K562 (cell line): ENCODE data around the gene LMX1B. TPM values are rescaled to one million over a fixed set of nuclear protein-coding genes. Genes with fewer than 3 reads are reported as not detected.

Source experiments
- IFI16 ChIP-seq: fragments of 250-450 bp; sonication (Bioruptor Pico); IDR thresholded peaks from 2 replicates; pipeline ENCODE4 v2.1.2; 2022; ENCODE audit warnings: mild to moderate bottlenecking, inconsistent platforms
- MTA3 ChIP-seq: fragments of 450-650 bp; formaldehyde crosslinking; IDR thresholded peaks from 2 replicates; pipeline ENCODE4 v1.6.1; 2017; ENCODE audit warnings: mild to moderate bottlenecking, borderline replicate concordance
- NFXL1 ChIP-seq: fragments of 450-650 bp; formaldehyde crosslinking; IDR thresholded peaks from 2 replicates; pipeline ENCODE4 v1.4.0; 2021; ENCODE audit warnings: mild to moderate bottlenecking
- PCBP2 ChIP-seq: fragments of 200-400 bp; formaldehyde crosslinking; IDR thresholded peaks from 2 replicates; pipeline ENCODE4 v1.6.1; 2018; ENCODE audit warnings: low read length, low read depth, mild to moderate bottlenecking, moderate library complexity; ENCODE audit not compliant: poor library complexity, severe bottlenecking
- POLR2AphosphoS5 ChIP-seq: IDR thresholded peaks from 2 replicates; pipeline ENCODE4 v1.6.1; 2011; ENCODE audit warnings: mild to moderate bottlenecking, low read depth, low read length, moderate library complexity; ENCODE audit not compliant: control insufficient read depth, insufficient read depth
- PREB ChIP-seq: sonication (generic); formaldehyde crosslinking; IDR thresholded peaks from 2 replicates; pipeline ENCODE4 v1.8.1; 2023; ENCODE audit warnings: mild to moderate bottlenecking, missing genetic modification reagents
- RFX1 ChIP-seq: fragments of 450-650 bp; IDR thresholded peaks from 2 replicates; pipeline ENCODE4 v1.6.1; 2016; ENCODE audit warnings: mild to moderate bottlenecking, moderate library complexity
- RNF2 ChIP-seq: sonication (generic); IDR thresholded peaks from 2 replicates; pipeline ENCODE4 v1.6.1; 2016
- TCF3 ChIP-seq: sonication (generic); formaldehyde crosslinking; IDR thresholded peaks from 2 replicates; pipeline ENCODE4 v1.4.0; 2020; ENCODE audit warnings: mild to moderate bottlenecking, missing genetic modification reagents
- ZBTB40 ChIP-seq, 2 experiments: fragments of 450-650 bp in 1 of 2; sonication (generic) in 1 of 2; formaldehyde crosslinking in 1 of 2; IDR thresholded peaks; 2 replicates each; pipeline versions ENCODE4 v1.7.1 to v1.9.0; 2016 to 2022; ENCODE audit warnings: inconsistent platforms in 1 of 2, mild to moderate bottlenecking in 1 of 2, missing genetic modification reagents in 1 of 2
- ZNF518B ChIP-seq: fragments of 250-450 bp; sonication (Bioruptor Pico); IDR thresholded peaks from 2 replicates; pipeline ENCODE4 v1.5.0; 2021; ENCODE audit warnings: mild to moderate bottlenecking, moderate library complexity
- ZNF584 ChIP-seq: fragments of 200-800 bp; sonication (Bioruptor generic); IDR thresholded peaks from 2 replicates; pipeline ENCODE4 v1.6.1; 2016; ENCODE audit warnings: low read depth, mild to moderate bottlenecking, missing genetic modification characterization, missing compliant biosample characterization
- ZNF655 ChIP-seq: fragments of 250-450 bp; sonication (Bioruptor Pico); IDR thresholded peaks from 2 replicates; pipeline ENCODE4 v1.5.0; 2021
- polyA plus RNA-seq, 8 experiments: library from polyadenylated mRNA; depleted of rRNA in 4 of 8; stranded (reverse) in 5 of 8; unstranded in 3 of 8; fragments of >200 nt; fragmentation: Nextera tagmentation in 2 of 8; fragmentation: Illumina TruSeq in 1 of 8; extraction: Ambion mirVana in 2 of 8; extraction: Trizol in 1 of 8; gene quantifications; 2 replicates each; pipeline versions ENCODE4 v1.2.1 to v1.2.3, GENCODE V29; 2011 to 2014; ENCODE audit warnings: inconsistent platforms in 1 of 8, missing spikeins in 1 of 8
- total RNA-seq, 7 experiments: library from RNA; depleted of rRNA in 6 of 7; stranded (reverse); fragments of >200 nt in 6 of 7; fragmentation: Illumina TruSeq in 2 of 7; extraction: Trizol in 2 of 7; gene quantifications; 2 replicates each; pipeline versions ENCODE4 v1.2.1 to v1.2.3, GENCODE V29; 2011 to 2021; ENCODE audit warnings: low replicate concordance in 1 of 7

LMX1B gene
- total and polyA plus RNA-seq, 9 of the 15 experiments (the other 6 are each of a cell fraction or from before 2014, with no cell fraction given), result not detected

DNA sequence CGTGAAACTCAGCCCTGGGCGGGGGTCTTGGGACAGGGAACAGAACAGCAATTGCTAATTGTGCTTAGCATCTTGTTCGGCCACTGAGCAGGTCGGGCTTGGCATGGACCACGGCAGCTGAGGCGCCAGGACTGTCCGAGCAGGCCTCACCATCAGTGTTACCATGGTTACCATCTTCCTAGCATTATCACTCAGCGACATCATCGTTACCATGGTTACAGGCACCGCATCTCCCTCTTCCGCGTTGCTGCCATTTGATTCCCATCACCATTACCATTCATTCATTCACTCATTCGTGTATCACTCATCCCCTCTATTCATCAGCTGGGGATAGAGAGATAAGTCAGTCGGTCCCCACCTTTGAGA, 110.1 kb downstream of the LMX1B start (continued):
- TF ChIP-seq ZBTB40 (IDR thresholded peaks at IDR 0.05), result no peak
- TF ChIP-seq ZBTB40 (CRISPR knock-in tag; IDR thresholded peaks at IDR 0.05), result no peak
- no peak for TF ChIP-seq PCBP2
- TF ChIP-seq ZNF518B (CRISPR knock-in tag), result no peak
- no peak for TF ChIP-seq ZNF584
- TF ChIP-seq TCF3 (CRISPR knock-in tag), result no peak
- TF ChIP-seq POLR2AphosphoS5, result no peak
- TF ChIP-seq NFXL1 (CRISPR knock-in tag), result no peak
- 0 out of 2 replicates have a peak, but pooled peaks have one; percentile 2 for TF ChIP-seq RNF2
- no peak for TF ChIP-seq PREB (CRISPR knock-in tag)
- no peak for TF ChIP-seq ZNF655 (CRISPR knock-in tag)
- no peak for TF ChIP-seq IFI16 (CRISPR knock-in tag)
- TF ChIP-seq RFX1, result peak; percentile 99
- no peak for TF ChIP-seq MTA3
